Hepatocyte (in vitro differentiated cells): ENCODE data around the gene CHAD. TPM values are rescaled to one million over a fixed set of nuclear protein-coding genes. Genes with fewer than 3 reads are reported as not detected.

Experiments used
- DNase-seq: peaks from one replicate; pipeline ENCODE4 v3.0.0-alpha.2; 2016; ENCODE audit warnings: low spot score
- H2AFZ ChIP-seq: fragments of 200-600 bp; sonication (generic); 2 replicates; pipeline ENCODE4 v1.6.0; 2016; ENCODE audit warnings: antibody characterized with exemption, mild to moderate bottlenecking
- H3K27ac ChIP-seq: fragments of 200-600 bp; sonication (generic); 2 replicates; pipeline ENCODE4 v1.5.1; 2016; ENCODE audit warnings: mild to moderate bottlenecking
- H3K27me3 ChIP-seq: fragments of 200-600 bp; sonication (generic); 2 replicates; pipeline ENCODE4 v1.6.1; 2016
- H3K36me3 ChIP-seq: fragments of 200-600 bp; sonication (generic); replicated peaks from 2 replicates; pipeline ENCODE4 v1.5.1; 2016; ENCODE audit warnings: low read depth; ENCODE audit not compliant: insufficient read depth
- H3K4me1 ChIP-seq: fragments of 200-600 bp; sonication (generic); 2 replicates; pipeline ENCODE4 v1.5.1; 2016; ENCODE audit warnings: mild to moderate bottlenecking, moderate library complexity; ENCODE audit not compliant: insufficient read depth
- H3K4me2 ChIP-seq: fragments of 200-600 bp; sonication (generic); 2 replicates; pipeline ENCODE4 v1.6.0; 2016
- H3K4me3 ChIP-seq: fragments of 200-600 bp; sonication (generic); 2 replicates; pipeline ENCODE4 v1.5.1; 2016; ENCODE audit warnings: mild to moderate bottlenecking
- H3K79me2 ChIP-seq: fragments of 200-600 bp; sonication (generic); 2 replicates; pipeline ENCODE4 v1.6.0; 2017; ENCODE audit warnings: mild to moderate bottlenecking
- H3K9me2 ChIP-seq: fragments of 200-600 bp; sonication (generic); replicated peaks from 2 replicates; pipeline ENCODE4 v1.6.0; 2017; ENCODE audit warnings: mild to moderate bottlenecking; ENCODE audit not compliant: insufficient read depth
- H3K9me3 ChIP-seq: fragments of 200-600 bp; sonication (generic); 2 replicates; pipeline ENCODE4 v1.5.1; 2016; ENCODE audit warnings: low read depth, mild to moderate bottlenecking
- H4K20me1 ChIP-seq: fragments of 200-600 bp; sonication (generic); 2 replicates; pipeline ENCODE4 v1.6.0; 2016; ENCODE audit warnings: mild to moderate bottlenecking; ENCODE audit not compliant: insufficient read depth, poor library complexity, severe bottlenecking
- CTCF ChIP-seq: fragments of 200-600 bp; sonication (generic); IDR thresholded peaks from 2 replicates; pipeline ENCODE4 v1.5.1; 2016; ENCODE audit warnings: antibody characterized with exemption, mild to moderate bottlenecking; ENCODE audit not compliant: poor library complexity
- EZH2 ChIP-seq: fragments of 200-600 bp; sonication (generic); IDR thresholded peaks from 2 replicates; pipeline ENCODE4 v1.6.1; 2016; ENCODE audit warnings: antibody characterized with exemption, mild to moderate bottlenecking, borderline replicate concordance
- EZH2phosphoT487 ChIP-seq: fragments of 200-600 bp; sonication (generic); IDR thresholded peaks from one replicate; pipeline ENCODE4 v1.6.1; 2018; ENCODE audit warnings: antibody characterized with exemption, mild to moderate bottlenecking, low read depth, moderate library complexity; ENCODE audit not compliant: unreplicated experiment, severe bottlenecking
- WGBS: methylation state at CpG from one replicate; pipeline ENCODE4 v1.1.6; 2016; ENCODE audit warnings: low lambda C conversion rate; ENCODE audit errors: missing lambda C conversion rate; 5-methylcytosine and 5-hydroxymethylcytosine counted together
- polyA plus RNA-seq: library from polyadenylated mRNA; unstranded; fragments of >200 nt; fragmentation: Nextera tagmentation; extraction: Ambion mirVana; gene quantifications from 2 replicates; pipeline ENCODE4 v1.2.1, GENCODE V29; 2016
- total RNA-seq: library from RNA; depleted of rRNA; stranded (reverse); fragments of >200 nt; gene quantifications from 2 replicates; pipeline ENCODE4 v1.2.3, GENCODE V29; 2014

The CHAD gene
- total and polyA plus RNA-seq, 2 experiments from 2014 or later, result 0.20 to 1.8 TPM

GRCh38 chr17:50466371-50467113 lies 2.1 kb downstream of the CHAD start:
- H3K27ac ChIP-seq, result no peak overlapping the region
- H4K20me1 ChIP-seq, result no peaks in the 10 kb centered on the region
- no peak for TF ChIP-seq CTCF
- TF ChIP-seq EZH2phosphoT487, result no peak
- no peak for TF ChIP-seq EZH2
- no peaks in the 10 kb centered on the region for H3K9me3 ChIP-seq
- H3K27me3 ChIP-seq, result no peaks in the 10 kb centered on the region
- H2AFZ ChIP-seq, result no peak overlapping the region
- no peak for DNase-seq
- peaks cover 3% of the 10 kb centered on the region for H3K4me1 ChIP-seq
- H3K4me3 ChIP-seq, result no peak overlapping the region
- H3K36me3 ChIP-seq, result no peaks in the 10 kb centered on the region
- WGBS, result 90% methylated on average over 8 of the region's 9 CpGs
- no peaks in the 10 kb centered on the region for H3K9me2 ChIP-seq
- no peaks in the 10 kb centered on the region for H3K79me2 ChIP-seq
- no peak overlapping the region for H3K4me2 ChIP-seq

DNA sequence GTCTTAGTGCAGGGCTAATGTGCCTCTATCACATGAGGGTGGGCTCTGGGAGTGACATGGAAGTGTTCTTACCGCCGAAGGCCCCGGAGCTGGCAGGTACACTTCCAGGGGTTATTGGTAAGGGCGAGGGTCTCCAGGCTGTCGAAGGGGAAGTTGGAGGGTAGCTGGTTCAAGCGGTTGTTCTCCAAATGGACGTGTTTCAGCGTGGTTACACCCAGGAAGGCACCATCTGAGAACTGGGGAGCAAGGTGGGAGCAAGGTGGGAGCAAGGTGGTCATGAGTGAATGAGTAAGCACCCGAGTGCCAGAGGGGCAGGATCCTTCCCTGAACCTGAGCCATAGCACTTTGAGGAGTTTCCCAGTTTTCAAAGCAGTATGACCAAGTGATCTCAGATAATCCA lies 3.0 kb downstream of the CHAD start:
- Histone ChIP-seq H2AFZ (no peak overlapping the region), H3K4me3 (no peak overlapping the region), H3K27ac (no peak overlapping the region), H3K79me2 (no peaks in the 10 kb centered on the region), H3K36me3 (no peaks in the 10 kb centered on the region), H3K27me3 (no peaks in the 10 kb centered on the region), H3K4me2 (no peak overlapping the region), H4K20me1 (no peaks in the 10 kb centered on the region), H3K9me2 (no peaks in the 10 kb centered on the region), H3K9me3 (no peaks in the 10 kb centered on the region), H3K4me1 (peaks cover 3% of the 10 kb centered on the region)
- TF ChIP-seq EZH2, result no peak
- no peak for TF ChIP-seq EZH2phosphoT487
- TF ChIP-seq CTCF, result no peak
- DNase-seq, result no peak
- WGBS, result 96% methylated on average over 9 of the region's 9 CpGs

- H3K9me3 ChIP-seq, result no peaks in the 10 kb centered on the region
These were observed 3.5 kb downstream of the CHAD start for GRCh38 chr17:50465171-50465570.

More at GRCh38 chr17:50465171-50465570, 3.5 kb downstream of the CHAD start:
- Histone ChIP-seq H3K27me3 (no peaks in the 10 kb centered on the region), H2AFZ (no peak overlapping the region), H3K36me3 (no peaks in the 10 kb centered on the region), H3K4me1 (peaks cover 3% of the 10 kb centered on the region), H3K9me2 (no peaks in the 10 kb centered on the region), H3K4me2 (no peak overlapping the region), H3K27ac (no peak overlapping the region), H3K79me2 (no peaks in the 10 kb centered on the region), H3K4me3 (no peak overlapping the region), H4K20me1 (no peaks in the 10 kb centered on the region)
- DNase-seq, result no peak
- 97% methylated on average over 6 of the region's 6 CpGs for WGBS
- no peak for TF ChIP-seq EZH2phosphoT487
- no peak for TF ChIP-seq EZH2
- TF ChIP-seq CTCF, result no peak
